Measurements from ENCODE around the gene MAD1L1.
A peak's percentile ranks its signal among the peaks of the same experiment; 100 is the strongest.

Gene MAD1L1

GRCh38 chr7:2245883-2246675, 13.3 kb upstream of the MAD1L1 start:
- no peak for DNase-seq (ENCODE audit: low spot score)
- CTCF ChIA-PET, result interaction anchor here (0.5 kb wide), 1 partner anchor 327 kb away, joined by 5 read pairs; no protein-coding TSS in a partner anchor
- H3K27ac ChIP-seq, result no peak overlapping the region
- no peak for TF ChIP-seq CTCF (conservative IDR thresholded peaks at IDR 0.05; ENCODE audit: low read depth)
- POLR2A ChIA-PET (ENCODE audit: low non-redundant PET), result no interaction called here

- DNase-seq (ENCODE audit: low spot score), result no peak
- POLR2A ChIA-PET (ENCODE audit: low non-redundant PET), result no interaction called here
- H3K27ac ChIP-seq, result peak overlapping the region; percentile 79; the same call in 1 of the 2 replicates
- no peak for TF ChIP-seq CTCF (conservative IDR thresholded peaks at IDR 0.05; ENCODE audit: low read depth)
- CTCF ChIA-PET, result no interaction called here
Measured at GRCh38 chr7:2244404-2244995, 11.8 kb upstream of the MAD1L1 start.

GRCh38 chr7:2243458-2243857, 10.7 kb upstream of the MAD1L1 start:
- CTCF ChIA-PET, result no interaction called here

GRCh38 chr7:2242541-2243429, 10.0 kb upstream of the MAD1L1 start:
- ChIA-PET CTCF (no interaction called here), POLR2A (ENCODE audit: low non-redundant PET) (no interaction called here)
- peak; percentile 44 for DNase-seq (ENCODE audit: low spot score)
- peak overlapping the region; percentile 79 for H3K27ac ChIP-seq
- no peak for TF ChIP-seq CTCF (conservative IDR thresholded peaks at IDR 0.05; ENCODE audit: low read depth)

More at GRCh38 chr7:2243458-2243857, 10.7 kb upstream of the MAD1L1 start:
- POLR2A ChIA-PET (ENCODE audit: low non-redundant PET), result no interaction called here
- H3K27ac ChIP-seq, result peak overlapping the region; percentile 79
- DNase-seq (ENCODE audit: low spot score), result no peak
- TF ChIP-seq CTCF (conservative IDR thresholded peaks at IDR 0.05; ENCODE audit: low read depth), result no peak

GRCh38 chr7:2241580-2242540, 9.1 kb upstream of the MAD1L1 start, which contains the start of the genes MRM2 and NUDT1:
Gene MRM2 (minus strand): TSS chr7:2242205. CDS start chr7:2242169, 36 bp downstream.
Gene NUDT1 (plus strand): TSS chr7:2242226. CDS start chr7:2244575, 2,349 bp downstream.
- CTCF ChIA-PET, result no interaction called here
- peak; percentile 83 for DNase-seq (ENCODE audit: low spot score)
- POLR2A ChIA-PET (ENCODE audit: low non-redundant PET), result interaction anchor here (0.7 kb wide), 1 partner anchor 79 kb away, joined by 5 read pairs; no protein-coding TSS in a partner anchor
- no peak for TF ChIP-seq CTCF (conservative IDR thresholded peaks at IDR 0.05; ENCODE audit: low read depth)
- H3K27ac ChIP-seq, result peak within 1 kb of the TSS; percentile 79

All from RWPE1 (cell line).